ENCODE measurements around the gene RNF213.

- TF ChIP-seq, protein P1, sequence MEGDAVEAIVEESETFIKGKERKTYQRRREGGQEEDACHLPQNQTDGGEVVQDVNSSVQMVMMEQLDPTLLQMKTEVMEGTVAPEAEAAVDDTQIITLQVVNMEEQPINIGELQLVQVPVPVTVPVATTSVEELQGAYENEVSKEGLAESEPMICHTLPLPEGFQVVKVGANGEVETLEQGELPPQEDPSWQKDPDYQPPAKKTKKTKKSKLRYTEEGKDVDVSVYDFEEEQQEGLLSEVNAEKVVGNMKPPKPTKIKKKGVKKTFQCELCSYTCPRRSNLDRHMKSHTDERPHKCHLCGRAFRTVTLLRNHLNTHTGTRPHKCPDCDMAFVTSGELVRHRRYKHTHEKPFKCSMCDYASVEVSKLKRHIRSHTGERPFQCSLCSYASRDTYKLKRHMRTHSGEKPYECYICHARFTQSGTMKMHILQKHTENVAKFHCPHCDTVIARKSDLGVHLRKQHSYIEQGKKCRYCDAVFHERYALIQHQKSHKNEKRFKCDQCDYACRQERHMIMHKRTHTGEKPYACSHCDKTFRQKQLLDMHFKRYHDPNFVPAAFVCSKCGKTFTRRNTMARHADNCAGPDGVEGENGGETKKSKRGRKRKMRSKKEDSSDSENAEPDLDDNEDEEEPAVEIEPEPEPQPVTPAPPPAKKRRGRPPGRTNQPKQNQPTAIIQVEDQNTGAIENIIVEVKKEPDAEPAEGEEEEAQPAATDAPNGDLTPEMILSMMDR (conservative IDR thresholded peaks at IDR 0.05), result no peak
- no peak for TF ChIP-seq EZH2 (IDR thresholded peaks at IDR 0.05; ENCODE audit: low read depth)
Measured at GRCh38 chr17:80233202-80233601, 27.4 kb upstream of the RNF213 start.

Measured in PC-9 (cell line).